GM23338 (cell line): ENCODE data around the gene TIMM44. TPM values are rescaled to one million over a fixed set of nuclear protein-coding genes. Genes with fewer than 3 reads are reported as not detected.

ENCODE experiments used
- ATAC-seq: fragments of 200-7000 bp; cut with Tn5 transposase; 3 replicates; pipeline ENCODE4 v1.9.1; 2020
- DNase-seq: peaks from one replicate; pipeline ENCODE4 v3.0.0-alpha.2; 2015; ENCODE audit warnings: low spot score
- H2AFZ ChIP-seq: fragments of 200-600 bp; sonication (generic); 2 replicates; pipeline ENCODE4 v1.8.0; 2016; ENCODE audit warnings: antibody characterized with exemption, mild to moderate bottlenecking, moderate library complexity
- H3F3A ChIP-seq: fragments of 200-600 bp; sonication (generic); replicated peaks from 2 replicates; pipeline ENCODE4 v1.8.0; 2017; ENCODE audit warnings: antibody characterized with exemption, mixed run types, low read depth
- H3K27ac ChIP-seq: fragments of 200-600 bp; sonication (generic); 2 replicates; pipeline ENCODE4 v1.6.1; 2016; ENCODE audit warnings: low read depth
- H3K27me3 ChIP-seq: fragments of 200-600 bp; sonication (generic); 2 replicates; pipeline ENCODE4 v1.8.0; 2016; ENCODE audit warnings: mild to moderate bottlenecking, mixed run types, moderate library complexity; ENCODE audit not compliant: insufficient read depth
- H3K36me3 ChIP-seq: fragments of 200-600 bp; sonication (generic); 2 replicates; pipeline ENCODE4 v1.8.0; 2016; ENCODE audit warnings: mild to moderate bottlenecking; ENCODE audit not compliant: insufficient read depth
- H3K4me1 ChIP-seq: fragments of 200-600 bp; sonication (generic); 2 replicates; pipeline ENCODE4 v1.8.0; 2016; ENCODE audit warnings: mild to moderate bottlenecking, moderate library complexity; ENCODE audit not compliant: insufficient read depth
- H3K4me2 ChIP-seq: fragments of 200-600 bp; sonication (generic); 2 replicates; pipeline ENCODE4 v1.7.1; 2017; ENCODE audit warnings: mixed run types
- H3K4me3 ChIP-seq: fragments of 200-600 bp; sonication (generic); 2 replicates; pipeline ENCODE4 v1.6.1; 2016; ENCODE audit warnings: mixed run types
- H3K79me2 ChIP-seq: fragments of 200-600 bp; sonication (generic); replicated peaks from 2 replicates; pipeline ENCODE4 v1.8.0; 2017; ENCODE audit warnings: mild to moderate bottlenecking; ENCODE audit not compliant: insufficient read depth
- H3K9me2 ChIP-seq: fragments of 200-600 bp; sonication (generic); 2 replicates; pipeline ENCODE4 v1.8.0; 2017; ENCODE audit not compliant: insufficient read depth
- H4K20me1 ChIP-seq: fragments of 200-600 bp; sonication (generic); replicated peaks from 2 replicates; pipeline ENCODE4 v1.8.0; 2017; ENCODE audit warnings: mild to moderate bottlenecking; ENCODE audit not compliant: insufficient read depth
- H3K27ac Mint-ChIP-seq: 2 replicates; pipeline ENCODE4 v1.8.0; 2020; ENCODE audit warnings: inconsistent platforms, mild to moderate bottlenecking, moderate library complexity, mixed read lengths
- H3K27me3 Mint-ChIP-seq: 3 replicates; pipeline ENCODE4 v1.8.0; 2022; ENCODE audit warnings: low read depth, mild to moderate bottlenecking, moderate library complexity, mixed read lengths, inconsistent platforms; ENCODE audit not compliant: insufficient read depth, poor library complexity
- H3K36me3 Mint-ChIP-seq: 3 replicates; pipeline ENCODE4 v1.8.0; 2021; ENCODE audit warnings: low read depth, mild to moderate bottlenecking, inconsistent platforms, moderate library complexity, mixed read lengths
- H3K4me1 Mint-ChIP-seq: 3 replicates; pipeline ENCODE4 v1.8.0; 2020; ENCODE audit warnings: mild to moderate bottlenecking, inconsistent platforms, mixed read lengths
- H3K4me3 Mint-ChIP-seq: 3 replicates; pipeline ENCODE4 v1.8.0; 2021; ENCODE audit warnings: moderate library complexity, mild to moderate bottlenecking, inconsistent platforms, mixed read lengths
- H3K9me3 Mint-ChIP-seq: 3 replicates; pipeline ENCODE4 v1.8.0; 2020; ENCODE audit warnings: moderate library complexity, mild to moderate bottlenecking, inconsistent platforms, mixed read lengths
- CREB1 ChIP-seq: fragments of 250-450 bp; sonication (Bioruptor Pico); IDR thresholded peaks from 2 replicates; pipeline ENCODE4 v1.5.0; 2020; ENCODE audit warnings: low read depth, mild to moderate bottlenecking, moderate library complexity
- EZH2 ChIP-seq: fragments of 200-600 bp; sonication (generic); IDR thresholded peaks from one replicate; pipeline ENCODE4 v1.8.0; 2017; ENCODE audit warnings: antibody characterized with exemption, mild to moderate bottlenecking, low read depth; ENCODE audit not compliant: unreplicated experiment
- EZH2phosphoT487 ChIP-seq: fragments of 200-600 bp; sonication (generic); IDR thresholded peaks from one replicate; pipeline ENCODE4 v1.8.1; 2018; ENCODE audit warnings: antibody characterized with exemption; ENCODE audit not compliant: unreplicated experiment
- NANOG ChIP-seq: IDR thresholded peaks from 2 replicates; pipeline ENCODE4 v1.6.1; 2016; ENCODE audit warnings: antibody characterized with exemption, borderline replicate concordance
- POLR2AphosphoS5 ChIP-seq: IDR thresholded peaks from 2 replicates; pipeline ENCODE4 v1.6.1; 2016; ENCODE audit warnings: antibody characterized with exemption, low read depth
- STAT1 ChIP-seq: IDR thresholded peaks from one replicate; pipeline ENCODE4 v1.6.1; 2016; ENCODE audit warnings: antibody characterized with exemption; ENCODE audit not compliant: unreplicated experiment
- ZNF331 ChIP-seq: fragments of 250-450 bp; sonication (Bioruptor Pico); IDR thresholded peaks from 2 replicates; pipeline ENCODE4 v1.5.0; 2020; ENCODE audit warnings: low read depth, mild to moderate bottlenecking, moderate library complexity
- polyA plus RNA-seq: library from polyadenylated mRNA; unstranded; fragments of >200 nt; fragmentation: Nextera tagmentation; extraction: Ambion mirVana; gene quantifications from 2 replicates; pipeline ENCODE4 v1.2.1, GENCODE V29; 2016
- total RNA-seq: library from RNA; depleted of rRNA; stranded (reverse); fragments of >200 nt; shearing (Covaris generic); gene quantifications from 2 replicates; pipeline ENCODE4 v1.2.3, GENCODE V29; 2014
- TF ChIP-seq, protein P1 (sequence below), 2 experiments: fragments of 200-600 bp in 1 of 2; sonication (generic) in 1 of 2; conservative IDR thresholded peaks; 2 replicates each; pipeline versions ENCODE4 v1.5.1 to v1.6.1; 2016 to 2017; ENCODE audit warnings: antibody characterized with exemption in 2 of 2, low read depth in 2 of 2, mild to moderate bottlenecking in 2 of 2, moderate library complexity in 1 of 2
- TF ChIP-seq, protein P2 (sequence below): IDR thresholded peaks from 2 replicates; pipeline ENCODE4 v1.6.1; 2016; ENCODE audit warnings: antibody characterized with exemption
- TF ChIP-seq, protein P3 (sequence below): IDR thresholded peaks from one replicate; pipeline ENCODE4 v1.6.1; 2018; ENCODE audit warnings: antibody characterized with exemption; ENCODE audit not compliant: unreplicated experiment

Gene TIMM44
- total and polyA plus RNA-seq, 2 experiments from 2014 or later: 125 to 128 TPM

DNA sequence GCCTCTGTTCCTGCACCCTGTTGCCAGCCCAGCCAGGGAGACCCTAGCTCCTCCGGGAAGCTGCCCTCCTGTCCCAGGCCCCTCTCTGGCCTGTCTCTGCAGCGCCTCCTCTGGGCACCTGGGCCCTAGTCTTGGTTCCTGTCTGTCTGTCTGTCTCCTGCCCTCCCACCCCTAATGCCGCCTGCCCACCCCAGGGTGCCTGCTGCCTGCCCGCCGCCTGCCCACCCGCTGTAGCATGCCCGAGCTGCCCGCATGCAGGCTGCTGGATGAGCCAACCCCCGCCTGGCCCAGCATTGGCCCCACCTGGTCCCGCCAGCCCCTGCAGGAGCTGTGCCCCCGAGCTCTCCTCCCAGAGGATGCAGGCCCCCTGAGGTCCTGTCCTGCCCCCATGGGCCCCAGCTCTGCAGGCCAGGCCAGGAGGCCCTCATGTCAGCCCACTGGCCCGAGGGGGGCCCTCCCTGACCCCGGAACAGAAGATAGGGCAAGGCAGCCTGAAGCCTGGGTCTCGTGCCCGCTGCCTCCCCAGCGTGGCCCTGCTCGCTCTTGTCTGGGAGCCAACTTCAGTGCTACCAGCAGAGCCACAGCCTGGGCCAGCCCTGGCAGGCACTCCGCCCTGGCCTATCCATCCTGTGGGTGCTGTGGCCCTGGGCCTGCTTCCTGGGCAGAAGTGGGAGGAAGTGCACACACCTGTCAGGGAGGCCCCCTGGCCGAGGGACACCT, 34.6 kb downstream of the TIMM44 start:
- H3K27me3 ChIP-seq: peaks cover 3% of the 10 kb centered on the region; the same call in 1 of the 2 replicates
- no peaks in the 10 kb centered on the region; the same call in 1 of the 2 replicates for H3K36me3 ChIP-seq
- no peaks in the 10 kb centered on the region for H3K9me2 ChIP-seq
- Mint-ChIP-seq H3K4me3 (no peak overlapping the region), H3K9me3 (no peaks in the 10 kb centered on the region; the same call in 2 of the 3 replicates), H3K4me1 (peaks cover 12% of the 10 kb centered on the region), H3K27me3 (peaks cover 21% of the 10 kb centered on the region), H3K27ac (no peak overlapping the region), H3K36me3 (peaks cover 21% of the 10 kb centered on the region)
- no peak overlapping the region for H3K4me2 ChIP-seq
- H3K27ac ChIP-seq: no peak overlapping the region
- H3K79me2 ChIP-seq: peaks cover 32% of the 10 kb centered on the region
- 0 out of 2 replicates have a peak, but pooled peaks cover 3% of the 10 kb centered on the region for H3F3A ChIP-seq
- H2AFZ ChIP-seq: no peak overlapping the region
- H3K4me1 ChIP-seq: peaks cover 8% of the 10 kb centered on the region
- TF ChIP-seq, protein P1, sequence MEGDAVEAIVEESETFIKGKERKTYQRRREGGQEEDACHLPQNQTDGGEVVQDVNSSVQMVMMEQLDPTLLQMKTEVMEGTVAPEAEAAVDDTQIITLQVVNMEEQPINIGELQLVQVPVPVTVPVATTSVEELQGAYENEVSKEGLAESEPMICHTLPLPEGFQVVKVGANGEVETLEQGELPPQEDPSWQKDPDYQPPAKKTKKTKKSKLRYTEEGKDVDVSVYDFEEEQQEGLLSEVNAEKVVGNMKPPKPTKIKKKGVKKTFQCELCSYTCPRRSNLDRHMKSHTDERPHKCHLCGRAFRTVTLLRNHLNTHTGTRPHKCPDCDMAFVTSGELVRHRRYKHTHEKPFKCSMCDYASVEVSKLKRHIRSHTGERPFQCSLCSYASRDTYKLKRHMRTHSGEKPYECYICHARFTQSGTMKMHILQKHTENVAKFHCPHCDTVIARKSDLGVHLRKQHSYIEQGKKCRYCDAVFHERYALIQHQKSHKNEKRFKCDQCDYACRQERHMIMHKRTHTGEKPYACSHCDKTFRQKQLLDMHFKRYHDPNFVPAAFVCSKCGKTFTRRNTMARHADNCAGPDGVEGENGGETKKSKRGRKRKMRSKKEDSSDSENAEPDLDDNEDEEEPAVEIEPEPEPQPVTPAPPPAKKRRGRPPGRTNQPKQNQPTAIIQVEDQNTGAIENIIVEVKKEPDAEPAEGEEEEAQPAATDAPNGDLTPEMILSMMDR (conservative IDR thresholded peaks at IDR 0.05; ENCODE audit: low read depth in 2 of 2): peak in 1 of 2 experiments; percentile 52; a peak in 3 of 4 replicates
- TF ChIP-seq POLR2AphosphoS5: no peak
- peak; percentile 44 for DNase-seq
- peak; percentile 49 for ATAC-seq
- peaks cover 5% of the 10 kb centered on the region for H4K20me1 ChIP-seq
- no peak overlapping the region for H3K4me3 ChIP-seq

DNA sequence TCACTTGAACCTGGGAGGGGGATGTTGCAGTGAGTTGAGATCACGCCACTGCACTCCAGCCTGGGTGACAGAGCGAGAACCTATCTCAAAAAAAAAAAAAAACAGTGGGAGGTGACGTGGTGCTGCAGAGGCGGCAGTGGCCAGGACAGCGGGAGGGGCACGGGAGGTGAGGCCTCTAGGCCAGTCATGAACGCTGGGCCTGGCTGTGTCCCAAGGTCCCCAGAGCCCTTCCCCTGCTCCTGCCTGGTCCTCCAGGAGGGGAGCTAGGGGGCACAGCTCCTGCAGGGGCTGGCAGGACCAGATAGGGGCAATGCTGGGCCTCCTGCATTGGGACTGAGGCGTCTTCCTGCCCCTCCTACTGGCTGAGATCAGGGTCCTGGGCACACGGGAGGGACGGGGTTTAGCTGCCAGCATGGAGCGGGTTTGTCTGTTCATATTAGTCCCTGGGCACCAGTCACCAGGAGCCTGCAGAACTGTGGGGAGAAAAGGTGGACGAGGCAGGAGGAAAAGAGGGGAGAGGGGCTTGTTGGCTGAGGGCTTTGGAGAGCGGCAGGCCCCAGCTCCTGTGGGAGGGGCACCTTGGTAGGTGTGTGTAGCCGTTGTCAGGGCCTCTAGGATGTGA, 35.3 kb downstream of the TIMM44 start:
- Mint-ChIP-seq H3K4me3 (no peak overlapping the region), H3K9me3 (peaks cover 4% of the 10 kb centered on the region; the same call in 1 of the 3 replicates), H3K4me1 (peaks cover 12% of the 10 kb centered on the region), H3K36me3 (peaks cover 24% of the 10 kb centered on the region), H3K27ac (no peak overlapping the region), H3K27me3 (peaks cover 24% of the 10 kb centered on the region)
- H4K20me1 ChIP-seq: peaks cover 5% of the 10 kb centered on the region
- H3K4me3 ChIP-seq: no peak overlapping the region
- DNase-seq: peak; percentile 46
- H3K79me2 ChIP-seq: peaks cover 32% of the 10 kb centered on the region
- no peak overlapping the region for H3K4me2 ChIP-seq
- no peaks in the 10 kb centered on the region; the same call in 1 of the 2 replicates for H3K36me3 ChIP-seq
- H3K27ac ChIP-seq: no peak overlapping the region
- ATAC-seq: peak; percentile 6; the same call in 2 of the 3 replicates
- H3K9me2 ChIP-seq: no peaks in the 10 kb centered on the region
- peaks cover 8% of the 10 kb centered on the region for H3K4me1 ChIP-seq
- peaks cover 3% of the 10 kb centered on the region; the same call in 1 of the 2 replicates for H3F3A ChIP-seq
- no peak overlapping the region for H2AFZ ChIP-seq
- no peaks in the 10 kb centered on the region for H3K27me3 ChIP-seq
- TF ChIP-seq EZH2phosphoT487: no peak
- TF ChIP-seq ZNF331: no peak
- no peak for TF ChIP-seq STAT1
- TF ChIP-seq, protein P1 (conservative IDR thresholded peaks at IDR 0.05; ENCODE audit: low read depth in 2 of 2): no peak
- TF ChIP-seq CREB1 (CRISPR knock-in tag): no peak
- TF ChIP-seq NANOG: no peak
- TF ChIP-seq EZH2: no peak
- TF ChIP-seq POLR2AphosphoS5: no peak
- TF ChIP-seq, protein P2, sequence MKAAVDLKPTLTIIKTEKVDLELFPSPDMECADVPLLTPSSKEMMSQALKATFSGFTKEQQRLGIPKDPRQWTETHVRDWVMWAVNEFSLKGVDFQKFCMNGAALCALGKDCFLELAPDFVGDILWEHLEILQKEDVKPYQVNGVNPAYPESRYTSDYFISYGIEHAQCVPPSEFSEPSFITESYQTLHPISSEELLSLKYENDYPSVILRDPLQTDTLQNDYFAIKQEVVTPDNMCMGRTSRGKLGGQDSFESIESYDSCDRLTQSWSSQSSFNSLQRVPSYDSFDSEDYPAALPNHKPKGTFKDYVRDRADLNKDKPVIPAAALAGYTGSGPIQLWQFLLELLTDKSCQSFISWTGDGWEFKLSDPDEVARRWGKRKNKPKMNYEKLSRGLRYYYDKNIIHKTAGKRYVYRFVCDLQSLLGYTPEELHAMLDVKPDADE: no peak
- TF ChIP-seq, protein P3, sequence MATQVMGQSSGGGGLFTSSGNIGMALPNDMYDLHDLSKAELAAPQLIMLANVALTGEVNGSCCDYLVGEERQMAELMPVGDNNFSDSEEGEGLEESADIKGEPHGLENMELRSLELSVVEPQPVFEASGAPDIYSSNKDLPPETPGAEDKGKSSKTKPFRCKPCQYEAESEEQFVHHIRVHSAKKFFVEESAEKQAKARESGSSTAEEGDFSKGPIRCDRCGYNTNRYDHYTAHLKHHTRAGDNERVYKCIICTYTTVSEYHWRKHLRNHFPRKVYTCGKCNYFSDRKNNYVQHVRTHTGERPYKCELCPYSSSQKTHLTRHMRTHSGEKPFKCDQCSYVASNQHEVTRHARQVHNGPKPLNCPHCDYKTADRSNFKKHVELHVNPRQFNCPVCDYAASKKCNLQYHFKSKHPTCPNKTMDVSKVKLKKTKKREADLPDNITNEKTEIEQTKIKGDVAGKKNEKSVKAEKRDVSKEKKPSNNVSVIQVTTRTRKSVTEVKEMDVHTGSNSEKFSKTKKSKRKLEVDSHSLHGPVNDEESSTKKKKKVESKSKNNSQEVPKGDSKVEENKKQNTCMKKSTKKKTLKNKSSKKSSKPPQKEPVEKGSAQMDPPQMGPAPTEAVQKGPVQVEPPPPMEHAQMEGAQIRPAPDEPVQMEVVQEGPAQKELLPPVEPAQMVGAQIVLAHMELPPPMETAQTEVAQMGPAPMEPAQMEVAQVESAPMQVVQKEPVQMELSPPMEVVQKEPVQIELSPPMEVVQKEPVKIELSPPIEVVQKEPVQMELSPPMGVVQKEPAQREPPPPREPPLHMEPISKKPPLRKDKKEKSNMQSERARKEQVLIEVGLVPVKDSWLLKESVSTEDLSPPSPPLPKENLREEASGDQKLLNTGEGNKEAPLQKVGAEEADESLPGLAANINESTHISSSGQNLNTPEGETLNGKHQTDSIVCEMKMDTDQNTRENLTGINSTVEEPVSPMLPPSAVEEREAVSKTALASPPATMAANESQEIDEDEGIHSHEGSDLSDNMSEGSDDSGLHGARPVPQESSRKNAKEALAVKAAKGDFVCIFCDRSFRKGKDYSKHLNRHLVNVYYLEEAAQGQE: no peak
